M059J (cell line): Measurements from ENCODE around the gene NEK5. TPM values are rescaled to one million over a fixed set of nuclear protein-coding genes. Genes with fewer than 3 reads are reported as not detected.
"Not testable (repeated sequence)": the region's sequence is repeated elsewhere in the genome, so short reads cannot be mapped to it uniquely, and the experiment has no call there.

Experiments
- DNase-seq: peaks from one replicate; pipeline ENCODE4 v3.0.0-alpha.2; 2012; ENCODE audit warnings: low read depth
- total RNA-seq: library from RNA; depleted of rRNA; stranded (reverse); fragments of >200 nt; shearing (Covaris generic); gene quantifications from 2 replicates; pipeline ENCODE4 v1.2.3, GENCODE V29; 2014; rRNA removed

The NEK5 gene
- not detected in 2 replicates for total RNA-seq

DNA sequence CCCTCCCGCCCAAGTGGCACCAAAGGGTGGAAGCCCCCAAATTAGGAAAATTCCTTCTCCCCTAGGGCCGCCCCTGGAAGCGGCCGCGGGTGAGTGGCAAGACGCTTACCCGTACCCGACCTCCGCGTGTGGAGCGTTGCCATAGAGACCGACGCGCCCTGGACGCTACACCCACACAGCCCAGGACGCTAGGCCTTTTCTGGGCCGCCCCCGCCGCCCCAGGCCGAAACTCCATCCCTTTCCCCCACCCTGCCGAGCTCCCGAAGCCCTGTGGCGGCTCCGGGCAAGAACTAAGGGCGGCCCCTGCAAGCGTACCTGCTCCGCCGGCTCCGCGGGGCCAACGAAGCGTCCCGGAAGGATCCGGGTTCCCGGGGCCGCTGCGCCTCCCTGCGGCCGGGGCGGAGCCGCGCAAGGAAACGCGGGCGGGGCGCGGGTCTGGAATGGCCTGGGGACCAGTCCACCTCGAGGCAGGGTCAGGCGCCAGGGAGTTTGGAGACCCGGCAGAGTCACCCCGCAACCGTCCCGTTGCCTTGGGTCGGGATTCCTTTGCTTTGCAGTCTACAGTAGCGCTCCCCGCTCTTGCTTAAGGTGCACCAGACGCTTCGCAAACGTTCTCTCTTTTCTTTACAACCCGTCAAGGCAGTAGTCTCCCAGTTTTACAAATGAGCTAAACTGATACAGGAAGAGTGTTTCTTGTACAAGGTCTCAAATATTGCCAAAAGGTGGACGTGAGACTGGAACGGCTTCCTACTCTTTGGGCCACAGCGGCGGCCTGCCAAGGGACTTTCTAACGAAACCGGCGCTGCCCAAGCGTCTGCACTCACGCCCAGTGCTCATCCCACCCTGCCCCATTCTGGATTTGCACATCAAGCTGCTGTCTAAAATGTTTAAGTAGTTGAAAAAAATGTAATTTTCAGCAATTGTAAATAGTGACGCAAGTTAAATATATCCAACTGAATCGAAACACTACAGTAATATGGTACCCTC, at the start of gene NEK5:
NEK5 (minus strand) TSS at position 360 of the 987 bp plus-strand sequence. CDS start 1,591 bp downstream, outside the sequence.
- DNase-seq, result peak; percentile 46

GRCh38 chr13:52177276-52177675, 48.4 kb upstream of the NEK5 start:
- DNase-seq, result no peak

DNA sequence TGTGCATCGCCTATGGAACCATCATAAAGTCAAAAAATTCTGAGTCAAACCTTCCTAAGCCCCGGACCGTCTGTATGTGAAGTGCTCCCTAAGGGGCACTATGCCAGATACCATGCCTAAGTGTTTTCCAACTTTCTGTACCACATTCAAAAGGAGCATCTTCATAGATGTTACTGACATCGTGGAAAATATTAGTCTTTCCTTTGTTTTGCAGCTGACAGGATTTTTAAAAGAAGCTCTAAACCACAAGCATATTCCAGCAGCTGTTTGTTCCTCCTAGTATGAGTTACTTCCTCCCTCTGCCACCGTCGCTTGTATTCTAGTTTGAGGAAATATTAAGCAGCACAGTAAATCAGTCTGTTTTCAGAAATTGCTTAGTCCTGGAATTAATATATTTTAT, 45.1 kb upstream of the NEK5 start:
- not testable (repeated sequence) for DNase-seq

GRCh38 chr13:52173373-52173772, 44.5 kb upstream of the NEK5 start:
- DNase-seq, result no peak

DNA sequence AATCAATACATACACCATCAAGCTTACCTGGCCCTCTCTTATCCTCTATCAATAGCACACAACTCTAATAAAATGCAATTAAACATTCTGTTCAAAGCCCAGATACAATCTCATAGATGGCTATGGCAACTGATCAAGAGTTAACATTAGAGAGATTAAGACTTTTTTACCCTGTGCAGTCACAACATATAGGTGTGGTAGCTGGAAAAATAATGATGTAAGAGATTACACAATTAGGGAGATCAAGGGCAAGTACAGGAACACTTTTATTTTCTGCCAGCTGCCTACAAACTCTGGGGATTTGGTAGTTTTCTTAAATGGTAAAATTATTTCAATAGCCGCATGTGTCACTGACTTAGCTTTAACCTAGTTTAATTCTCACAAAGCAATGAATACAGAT, 42.8 kb upstream of the NEK5 start:
- not testable (repeated sequence) for DNase-seq

DNA sequence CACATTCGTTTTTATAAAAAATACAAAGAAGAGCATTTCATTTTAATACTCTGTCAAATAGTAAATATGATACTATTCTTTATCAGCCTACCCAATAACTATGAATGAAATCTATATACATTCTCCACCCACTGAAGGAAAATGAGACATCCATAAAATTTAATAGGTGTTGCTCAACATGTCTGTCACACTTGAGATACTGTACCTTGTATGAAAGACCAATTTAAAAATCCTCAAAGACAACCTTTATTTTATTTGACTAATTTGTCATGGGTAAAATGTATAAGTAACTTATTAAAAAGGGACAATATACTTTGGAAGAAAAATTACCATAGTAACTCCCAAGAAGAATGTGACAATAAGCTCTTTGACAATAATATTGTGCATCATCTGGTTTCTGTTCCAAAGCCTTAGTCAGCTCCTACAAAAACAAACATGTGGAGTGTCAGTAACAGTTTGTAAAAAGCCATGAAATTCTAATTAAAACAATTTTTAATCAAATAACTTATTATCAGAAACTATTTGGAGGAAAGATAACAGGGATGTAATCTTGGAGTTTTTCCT, 42.0 kb upstream of the NEK5 start:
- not testable (repeated sequence) for DNase-seq

GRCh38 chr13:52169839-52170238, 41.0 kb upstream of the NEK5 start:
- no peak for DNase-seq

DNA sequence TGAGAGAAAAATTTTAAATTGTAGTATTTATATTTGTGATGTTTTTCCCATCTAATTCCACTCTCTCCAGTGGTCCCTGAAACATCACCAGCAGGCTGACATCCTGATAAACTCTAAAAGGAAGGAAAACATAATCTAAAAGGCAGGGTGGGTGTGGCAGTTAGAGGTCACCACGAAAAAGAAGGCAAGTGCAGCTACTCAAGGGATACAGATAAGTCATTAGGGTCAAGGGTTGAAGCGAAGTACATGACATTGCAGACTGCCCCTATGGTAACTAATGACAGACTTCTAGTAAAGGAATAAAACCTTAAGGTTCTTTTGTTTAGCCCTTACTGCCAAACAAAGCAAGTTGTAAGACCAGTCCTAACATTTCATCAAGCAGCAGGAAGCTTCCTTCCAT, 36.5 kb upstream of the NEK5 start:
- DNase-seq, result no peak

GRCh38 chr13:52164989-52165388, 36.1 kb upstream of the NEK5 start:
- DNase-seq, result no peak

DNA sequence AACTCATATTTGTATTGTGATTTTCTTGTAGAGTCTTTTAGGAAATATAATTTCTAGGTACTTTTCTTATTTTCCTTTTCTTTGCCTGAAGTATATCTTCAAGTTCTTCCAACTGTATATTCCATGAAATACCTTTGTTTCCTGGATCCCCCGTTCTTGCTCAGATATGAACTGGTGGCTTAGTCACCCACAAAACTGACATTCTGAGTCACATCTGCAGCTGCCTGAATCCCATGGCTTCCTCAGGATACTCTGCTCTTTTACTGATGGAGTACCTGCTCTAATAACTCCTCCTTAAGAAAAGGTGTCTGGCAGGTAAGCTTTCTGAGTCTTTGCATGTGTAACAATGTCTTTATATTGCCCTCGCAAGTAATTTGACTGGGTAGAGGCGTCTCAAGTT, 35.0 kb upstream of the NEK5 start:
- DNase-seq, result peak; percentile 17

DNA sequence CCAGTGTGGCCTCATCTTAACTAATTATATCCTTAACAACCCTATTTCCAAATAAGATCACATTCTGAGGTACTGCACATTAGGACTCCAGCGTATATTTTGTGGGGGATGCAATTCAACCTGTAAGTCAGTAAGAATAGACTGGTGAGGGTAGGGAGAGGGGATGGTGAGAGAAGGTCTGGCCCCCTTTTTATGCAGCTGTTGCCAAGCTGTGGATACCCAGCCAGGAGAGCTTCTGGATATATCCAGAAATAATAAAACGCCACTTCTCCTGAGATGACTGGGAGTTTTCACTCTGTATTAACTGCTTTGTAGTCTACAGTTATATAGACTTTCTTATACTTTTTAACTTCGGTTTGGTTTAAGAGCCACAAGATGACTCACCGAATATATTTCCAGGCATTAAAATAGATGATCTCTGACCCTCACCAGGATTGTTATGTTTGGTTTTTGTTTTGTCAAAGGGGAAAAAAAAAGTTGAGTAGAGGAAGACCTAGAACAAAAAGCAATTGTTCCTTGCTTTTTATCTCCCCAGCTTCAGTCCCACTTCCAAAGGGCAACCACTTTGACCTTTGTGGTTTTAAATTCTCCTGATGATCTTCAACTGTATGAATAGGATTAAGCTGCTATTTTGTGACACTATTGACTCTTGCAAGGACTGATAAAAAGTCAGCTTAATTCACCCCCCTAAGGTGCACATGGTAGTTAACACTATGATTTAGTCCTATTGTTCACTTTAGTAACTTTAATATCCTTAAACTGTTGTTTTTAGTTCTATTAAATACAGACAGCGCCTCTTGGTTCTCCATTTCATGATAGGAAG, 33.6 kb upstream of the NEK5 start:
- DNase-seq, result peak; percentile 78

- DNase-seq, result no peak
Observed at GRCh38 chr13:52161181-52161646, 32.3 kb upstream of the NEK5 start.

GRCh38 chr13:52160506-52160905, 31.6 kb upstream of the NEK5 start:
- DNase-seq, result no peak

- DNase-seq, result no peak
Observed at GRCh38 chr13:52160053-52160452, 31.2 kb upstream of the NEK5 start.

DNA sequence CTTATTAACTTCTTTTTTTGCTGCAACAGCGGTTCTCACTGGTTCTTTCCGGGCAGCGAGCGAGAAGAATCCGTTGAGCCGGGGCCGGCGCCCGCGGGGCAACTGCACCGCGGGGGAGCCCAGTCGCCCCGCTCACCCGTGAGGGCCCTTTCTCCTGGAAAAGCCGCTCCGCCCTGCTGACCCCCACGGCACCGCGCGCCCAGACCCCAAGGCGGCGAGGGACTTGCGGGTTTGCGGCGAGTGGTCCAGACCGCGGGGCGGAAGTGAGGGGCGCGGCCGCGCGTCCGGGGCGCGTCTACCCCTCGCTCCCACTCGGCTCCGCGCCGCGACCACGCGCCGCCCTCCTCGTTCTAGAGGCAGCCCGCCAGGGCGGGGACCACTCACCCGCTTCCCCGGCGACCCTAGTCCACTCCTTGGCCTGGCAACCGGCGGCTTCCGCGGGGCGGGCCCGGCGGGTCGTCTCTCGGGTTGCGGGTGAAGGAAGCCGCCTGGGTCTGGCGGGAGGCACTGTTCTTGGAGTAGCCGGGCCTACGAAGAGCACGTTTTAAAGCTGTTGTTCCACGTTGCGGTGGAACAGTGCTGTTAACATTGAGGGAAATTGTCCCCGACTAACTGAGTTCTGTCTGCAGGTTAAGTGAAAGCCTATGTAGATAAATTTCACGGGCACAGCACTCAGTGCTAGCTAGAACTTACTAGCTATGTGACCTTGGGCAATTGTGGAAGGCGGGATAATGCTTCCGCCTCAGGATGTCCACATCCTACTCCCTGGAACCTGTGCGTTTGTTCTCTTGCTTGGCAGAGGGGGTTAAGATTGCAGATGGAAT, 30.5 kb upstream of the NEK5 start, which contains the start of gene NEK3:
NEK3 (minus strand) TSS at position 439 of the 824 bp plus-strand sequence. CDS start 3,406 bp downstream, outside the sequence.
- DNase-seq, result peak; percentile 51

DNA sequence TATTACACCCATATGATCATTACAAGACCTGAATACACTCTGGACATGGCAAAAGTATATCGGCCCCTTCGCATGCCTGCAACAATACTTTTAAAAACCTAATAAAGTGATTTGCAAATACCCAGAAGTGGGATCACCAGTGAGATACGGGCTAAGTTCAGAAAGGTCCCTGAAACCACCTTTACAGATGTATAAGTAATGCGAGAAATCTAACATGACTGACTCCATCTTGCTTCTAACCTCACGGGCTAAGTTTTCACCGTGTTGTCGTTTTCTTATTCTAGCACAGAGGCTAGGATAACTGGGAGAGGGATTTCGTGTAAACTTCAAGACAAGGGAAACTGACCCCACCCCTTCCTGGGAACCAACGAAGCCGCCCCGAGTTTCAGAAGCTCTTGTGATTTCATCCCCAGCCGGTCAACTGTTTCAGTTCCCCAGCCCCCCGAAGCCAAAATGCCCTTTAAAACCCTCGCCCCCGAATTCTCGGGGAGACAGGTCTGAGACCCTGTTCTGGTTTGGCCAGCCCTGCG, 29.8 kb upstream of the NEK5 start:
- DNase-seq, result peak; percentile 36

DNA sequence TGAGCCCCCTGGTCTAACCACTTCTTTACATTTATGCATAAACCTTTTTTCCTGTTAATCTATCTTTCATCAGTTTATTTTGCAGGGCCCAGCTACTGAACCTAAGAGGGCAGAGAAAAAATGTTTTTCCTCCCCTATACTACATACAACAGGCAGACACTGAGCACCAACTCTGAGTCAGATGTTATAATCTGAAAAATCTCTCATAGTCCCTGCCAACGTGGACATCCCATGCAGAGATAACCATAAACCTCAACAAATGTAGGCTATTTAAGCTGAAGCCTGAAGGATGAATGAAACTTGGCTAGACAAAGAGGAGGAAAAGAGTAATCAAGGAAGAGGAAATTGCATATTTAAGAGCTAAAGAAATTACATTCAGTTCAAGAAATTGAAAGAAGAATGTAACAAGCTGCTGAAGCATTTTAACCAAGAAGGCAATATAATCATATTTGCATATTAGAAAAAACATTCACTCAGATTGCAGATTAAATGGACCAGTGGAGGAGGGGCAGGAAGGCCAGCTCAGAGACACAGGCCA, 27.9 kb upstream of the NEK5 start:
- peak; percentile 3 for DNase-seq

DNA sequence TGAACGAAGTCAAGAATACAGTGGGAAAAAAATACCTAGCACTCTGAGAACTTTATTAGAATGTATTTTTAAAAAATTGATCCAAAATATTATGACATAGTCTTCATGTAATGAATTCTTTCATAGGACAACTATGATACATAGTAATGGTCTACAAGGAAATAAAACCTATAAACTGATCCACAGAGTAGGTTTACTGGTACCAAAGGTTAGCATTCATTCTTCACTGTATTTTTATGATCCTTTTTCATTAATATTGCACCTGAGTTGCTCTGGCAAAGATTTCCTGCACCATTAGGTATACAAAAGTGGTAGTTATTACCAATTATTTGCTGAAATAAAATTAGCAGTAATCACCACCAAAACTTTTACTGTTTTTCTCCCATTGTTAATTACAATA, 26.3 kb upstream of the NEK5 start:
- DNase-seq, result no peak

DNA sequence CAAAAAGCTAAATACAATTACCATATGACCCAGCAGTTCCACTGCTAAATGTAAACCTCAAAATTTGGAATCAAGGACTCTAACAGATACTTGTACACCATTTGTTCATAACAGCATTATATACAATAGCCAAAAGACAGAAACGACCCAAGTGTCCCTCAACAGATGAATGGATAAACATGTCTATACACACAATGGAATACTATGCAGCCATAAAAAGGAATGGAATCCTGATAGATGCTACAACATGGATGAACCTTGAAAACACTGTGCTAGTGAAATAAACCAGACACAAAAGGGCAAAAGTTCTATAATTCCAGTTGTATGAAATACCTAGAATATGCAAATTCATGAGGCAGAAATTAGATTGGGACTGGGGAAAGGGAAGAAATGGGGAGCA, 18.4 kb upstream of the NEK5 start:
- no peak for DNase-seq

- DNase-seq, result peak; percentile 1
Observed at GRCh38 chr13:52141299-52141698, 12.4 kb upstream of the NEK5 start.
